Peyer's patch (tissue), 4 donors: ENCODE data around the gene MYOC. TPM values are rescaled to one million over a fixed set of nuclear protein-coding genes. Genes with fewer than 3 reads are reported as not detected.

Experiments used
- DNase-seq, 3 donors: peaks; one replicate each; pipeline ENCODE4 v3.0.0-alpha.2; 2017 to 2019
- H3K27ac ChIP-seq, 4 donors: fragments of 200-600 bp; sonication (generic); one replicate each; pipeline ENCODE4 v1.5.1; 2016 to 2019
- H3K27me3 ChIP-seq, 2 donors: fragments of 200-600 bp; sonication (generic); one replicate each; pipeline ENCODE4 v1.5.1; 2019
- H3K36me3 ChIP-seq, 3 donors: fragments of 200-600 bp; sonication (generic); one replicate each; pipeline ENCODE4 v1.5.1; 2016 to 2019
- H3K4me1 ChIP-seq, 4 donors: fragments of 200-600 bp; sonication (generic); one replicate each; pipeline ENCODE4 v1.5.1; 2016 to 2019
- H3K4me3 ChIP-seq, 4 donors: fragments of 200-600 bp; sonication (generic); 1 replicate in 3 of 4; 2 replicates in 1 of 4; pipeline ENCODE4 v1.5.1; 2016 to 2019; ENCODE audit warnings: mild to moderate bottlenecking in 1 of 4
- H3K9me3 ChIP-seq, 4 donors: fragments of 200-600 bp; sonication (generic); one replicate each; pipeline ENCODE4 v1.5.1; 2016 to 2019; ENCODE audit warnings: mild to moderate bottlenecking in 1 of 4
- CTCF ChIP-seq, 6 experiments: fragments of 450-650 bp in 4 of 6; fragments of 200-600 bp in 2 of 6; sonication (generic) in 1 of 6; IDR thresholded peaks; one replicate each; pipeline ENCODE4 v1.5.1; 2017 to 2019; ENCODE audit warnings: antibody characterized with exemption in 6 of 6, mild to moderate bottlenecking in 3 of 6, moderate library complexity in 1 of 6
- POLR2A ChIP-seq, 2 donors: fragments of 450-650 bp; IDR thresholded peaks; one replicate each; pipeline ENCODE4 v1.5.1; 2017; ENCODE audit warnings: antibody characterized with exemption in 2 of 2, mild to moderate bottlenecking in 2 of 2, moderate library complexity in 2 of 2
- total RNA-seq, 4 donors: library from RNA; depleted of rRNA; stranded (reverse); fragments of >200 nt; gene quantifications; one replicate each; pipeline ENCODE4 v1.1.0, GENCODE V29; 2016

The MYOC gene
- total RNA-seq, 4 donors from 2014 or later = 1.2 to 3.3 (median 1.5) TPM; not detected in 1

GRCh38 chr1:171596119-171596518 lies 56.4 kb downstream of the MYOC start:
- DNase-seq = no peak
- Histone ChIP-seq H3K9me3 (no peaks in the 10 kb centered on the region), H3K4me3 (no peak overlapping the region), H3K27ac (no peak overlapping the region), H3K4me1 (no peaks in the 10 kb centered on the region), H3K27me3 (no peaks in the 10 kb centered on the region), H3K36me3 (peaks cover 0 to 34% (median 0%) of the 10 kb centered on the region in 3 donors)
- TF ChIP-seq POLR2A (IDR thresholded peaks at IDR 0.05) = no peak
- TF ChIP-seq CTCF (IDR thresholded peaks at IDR 0.05) = no peak

GRCh38 chr1:171595324-171595723 lies 57.2 kb downstream of the MYOC start:
- no peak for TF ChIP-seq POLR2A (IDR thresholded peaks at IDR 0.05)
- no peak for TF ChIP-seq CTCF (IDR thresholded peaks at IDR 0.05)
- Histone ChIP-seq H3K9me3 (no peaks in the 10 kb centered on the region), H3K27ac (no peak overlapping the region), H3K4me1 (no peaks in the 10 kb centered on the region), H3K27me3 (no peaks in the 10 kb centered on the region), H3K4me3 (no peak overlapping the region), H3K36me3 (peaks cover 0 to 42% (median 0%) of the 10 kb centered on the region in 3 donors)
- DNase-seq = no peak

GRCh38 chr1:171590022-171590421 lies 62.5 kb downstream of the MYOC start:
- H3K36me3 ChIP-seq = peaks cover 0 to 94% (median 0%) of the 10 kb centered on the region in 3 donors
- H3K4me3 ChIP-seq = no peak overlapping the region

GRCh38 chr1:171588230-171588629 lies 64.3 kb downstream of the MYOC start:
- Histone ChIP-seq H3K27me3 (no peaks in the 10 kb centered on the region), H3K36me3 (peaks cover 0 to 97% (median 4%) of the 10 kb centered on the region in 3 donors)

More at GRCh38 chr1:171590022-171590421, 62.5 kb downstream of the MYOC start:
- no peak for DNase-seq
- TF ChIP-seq POLR2A (IDR thresholded peaks at IDR 0.05) (no peak), CTCF (IDR thresholded peaks at IDR 0.05) (no peak)
- H3K9me3 ChIP-seq = no peaks in the 10 kb centered on the region
- H3K27ac ChIP-seq = no peak overlapping the region
- no peaks in the 10 kb centered on the region for H3K4me1 ChIP-seq
- H3K27me3 ChIP-seq = no peaks in the 10 kb centered on the region

GRCh38 chr1:171585715-171586114 lies 66.8 kb downstream of the MYOC start:
- no peak for TF ChIP-seq CTCF (IDR thresholded peaks at IDR 0.05)
- TF ChIP-seq POLR2A (IDR thresholded peaks at IDR 0.05) = no peak
- DNase-seq = no peak
- Histone ChIP-seq H3K27ac (no peak overlapping the region), H3K4me1 (no peaks in the 10 kb centered on the region), H3K27me3 (no peaks in the 10 kb centered on the region), H3K36me3 (peaks cover 0 to 87% (median 4%) of the 10 kb centered on the region in 3 donors), H3K4me3 (no peak overlapping the region), H3K9me3 (no peaks in the 10 kb centered on the region)

More at GRCh38 chr1:171588230-171588629, 64.3 kb downstream of the MYOC start:
- DNase-seq = no peak
- H3K27ac ChIP-seq = no peak overlapping the region
- H3K4me3 ChIP-seq = no peak overlapping the region
- no peaks in the 10 kb centered on the region for H3K4me1 ChIP-seq
- H3K9me3 ChIP-seq = no peaks in the 10 kb centered on the region
- TF ChIP-seq POLR2A (IDR thresholded peaks at IDR 0.05) (no peak), CTCF (IDR thresholded peaks at IDR 0.05) (no peak)

Other genes with a start within 250 kb of the MYOC start
- gene PRRC2C, start 167.2 kb downstream of the MYOC start, total RNA-seq = 100 to 1,000 TPM in 3 of 4 donors, 10 to 100 TPM in 1; 94.4 to 233 (median 125) TPM
- not detected for gene MYOCOS, start 30.4 kb downstream of the MYOC start, total RNA-seq
- gene VAMP4, start 89.4 kb upstream of the MYOC start, total RNA-seq = 10 to 100 TPM in 2 of 4 donors, 1 to 10 TPM in 2; 8.0 to 12.1 (median 10.3) TPM
- 10 to 100 TPM; 19.2 to 38.0 (median 28.3) TPM for gene METTL13, start 129.0 kb upstream of the MYOC start, total RNA-seq
- 10 to 100 TPM in 1 of 4 donors, 1 to 10 TPM in 3; 1.4 to 11.6 (median 2.0) TPM for gene DNM3, start 188.8 kb upstream of the MYOC start, total RNA-seq